Stimulated activated effector memory CD8-positive, alpha-beta T cell treated with anti-CD3 and anti-CD28 coated beads, Interleukin-12 subunit alpha, Interleukin-12 subunit beta, amount 100 ng/mL, for 72 hours (primary cell): ENCODE results near the gene IMMP2L.
"Not testable (repeated sequence)": the region's sequence is repeated elsewhere in the genome, so short reads cannot be mapped to it uniquely, and the experiment has no call there.

Experiments used
- ATAC-seq: fragments of 150-1000 bp; cut with Tn5 transposase; 2 replicates; pipeline ENCODE4 v1.10.0; 2021
- DNase-seq, 2 donors: peaks; one replicate each; pipeline ENCODE4 v3.0.0; 2021 to 2022; ENCODE audit warnings: low spot score in 2 of 2
- H3K27ac Mint-ChIP-seq: one replicate; pipeline ENCODE4 v1.8.0; 2022; ENCODE audit warnings: mild to moderate bottlenecking, mixed read lengths
- H3K36me3 Mint-ChIP-seq: one replicate; pipeline ENCODE4 v1.8.0; 2022; ENCODE audit warnings: mild to moderate bottlenecking, mixed read lengths
- H3K4me1 Mint-ChIP-seq: one replicate; pipeline ENCODE4 v1.8.0; 2022; ENCODE audit warnings: mixed read lengths
- H3K4me3 Mint-ChIP-seq: one replicate; pipeline ENCODE4 v1.8.0; 2022; ENCODE audit warnings: mild to moderate bottlenecking, mixed read lengths
- H3K9me3 Mint-ChIP-seq: one replicate; pipeline ENCODE4 v1.8.0; 2022; ENCODE audit warnings: mixed read lengths

Gene IMMP2L

GRCh38 chr7:111282626-111283025 lies 279.7 kb downstream of the IMMP2L start:
- Mint-ChIP-seq H3K9me3 (peaks cover 10% of the 10 kb centered on the region), H3K36me3 (no peaks in the 10 kb centered on the region), H3K4me1 (no peaks in the 10 kb centered on the region), H3K4me3 (no peak overlapping the region), H3K27ac (no peak overlapping the region)
- DNase-seq (no peak), ATAC-seq (no peak)

GRCh38 chr7:111274857-111275256 lies 287.4 kb downstream of the IMMP2L start:
- no peak overlapping the region for H3K27ac Mint-ChIP-seq
- H3K9me3 Mint-ChIP-seq: peaks cover 6% of the 10 kb centered on the region
- no peak for ATAC-seq
- no peak for DNase-seq
- no peak overlapping the region for H3K4me3 Mint-ChIP-seq
- no peaks in the 10 kb centered on the region for H3K36me3 Mint-ChIP-seq
- H3K4me1 Mint-ChIP-seq: no peaks in the 10 kb centered on the region

- Mint-ChIP-seq H3K36me3 (no peaks in the 10 kb centered on the region), H3K4me1 (no peaks in the 10 kb centered on the region), H3K4me3 (no peak overlapping the region), H3K9me3 (peaks cover 6% of the 10 kb centered on the region), H3K27ac (no peak overlapping the region)
- ATAC-seq (no peak), DNase-seq (no peak)
Observed at GRCh38 chr7:111272092-111272491, 290.2 kb downstream of the IMMP2L start.

GRCh38 chr7:111270794-111271193 lies 291.5 kb downstream of the IMMP2L start:
- H3K4me3 Mint-ChIP-seq, H3K4me1 Mint-ChIP-seq, ATAC-seq, H3K9me3 Mint-ChIP-seq, H3K27ac Mint-ChIP-seq, DNase-seq, H3K36me3 Mint-ChIP-seq: not testable (repeated sequence)

GRCh38 chr7:111268941-111269340 lies 293.4 kb downstream of the IMMP2L start:
- no peak overlapping the region for H3K27ac Mint-ChIP-seq
- ATAC-seq: no peak

GRCh38 chr7:111266613-111267012 lies 295.7 kb downstream of the IMMP2L start:
- no peak for ATAC-seq
- H3K36me3 Mint-ChIP-seq: no peaks in the 10 kb centered on the region
- no peaks in the 10 kb centered on the region for H3K9me3 Mint-ChIP-seq
- no peak overlapping the region for H3K4me3 Mint-ChIP-seq
- no peak for DNase-seq
- H3K4me1 Mint-ChIP-seq: no peaks in the 10 kb centered on the region
- no peak overlapping the region for H3K27ac Mint-ChIP-seq

More at GRCh38 chr7:111268941-111269340, 293.4 kb downstream of the IMMP2L start:
- DNase-seq: no peak
- Mint-ChIP-seq H3K4me3 (no peak overlapping the region), H3K36me3 (no peaks in the 10 kb centered on the region), H3K9me3 (peaks cover 6% of the 10 kb centered on the region), H3K4me1 (no peaks in the 10 kb centered on the region)

GRCh38 chr7:111265394-111265793 lies 296.9 kb downstream of the IMMP2L start:
- no peak overlapping the region for H3K27ac Mint-ChIP-seq
- no peaks in the 10 kb centered on the region for H3K36me3 Mint-ChIP-seq
- no peak overlapping the region for H3K4me3 Mint-ChIP-seq
- ATAC-seq (no peak), DNase-seq (no peak)
- H3K4me1 Mint-ChIP-seq: no peaks in the 10 kb centered on the region
- H3K9me3 Mint-ChIP-seq: no peaks in the 10 kb centered on the region

- no peak for ATAC-seq
- H3K4me1 Mint-ChIP-seq: no peaks in the 10 kb centered on the region
- H3K36me3 Mint-ChIP-seq: no peaks in the 10 kb centered on the region
- H3K9me3 Mint-ChIP-seq: no peaks in the 10 kb centered on the region
- DNase-seq: no peak
- no peak overlapping the region for H3K27ac Mint-ChIP-seq
- H3K4me3 Mint-ChIP-seq: no peak overlapping the region
Observed at GRCh38 chr7:111264981-111265380, 297.3 kb downstream of the IMMP2L start.

GRCh38 chr7:111264111-111264868 lies 298.0 kb downstream of the IMMP2L start:
- Mint-ChIP-seq H3K9me3 (no peaks in the 10 kb centered on the region), H3K4me3 (no peak overlapping the region), H3K4me1 (no peaks in the 10 kb centered on the region), H3K36me3 (no peaks in the 10 kb centered on the region), H3K27ac (no peak overlapping the region)
- ATAC-seq (no peak), DNase-seq (no peak)

- Mint-ChIP-seq H3K4me1 (no peaks in the 10 kb centered on the region), H3K36me3 (no peaks in the 10 kb centered on the region), H3K9me3 (no peaks in the 10 kb centered on the region), H3K4me3 (no peak overlapping the region), H3K27ac (no peak overlapping the region)
- no peak for ATAC-seq
- no peak for DNase-seq
Observed at GRCh38 chr7:111262293-111263116, 299.8 kb downstream of the IMMP2L start.

GRCh38 chr7:111261496-111261895 lies 300.8 kb downstream of the IMMP2L start:
- Mint-ChIP-seq H3K27ac (no peak overlapping the region), H3K9me3 (no peaks in the 10 kb centered on the region), H3K4me1 (no peaks in the 10 kb centered on the region), H3K4me3 (no peak overlapping the region), H3K36me3 (no peaks in the 10 kb centered on the region)
- ATAC-seq (no peak), DNase-seq (no peak)

GRCh38 chr7:111259991-111260390 lies 302.3 kb downstream of the IMMP2L start:
- no peak for DNase-seq
- H3K4me3 Mint-ChIP-seq: no peak overlapping the region
- H3K4me1 Mint-ChIP-seq: no peaks in the 10 kb centered on the region
- no peaks in the 10 kb centered on the region for H3K9me3 Mint-ChIP-seq
- H3K36me3 Mint-ChIP-seq: no peaks in the 10 kb centered on the region
- H3K27ac Mint-ChIP-seq: no peak overlapping the region
- ATAC-seq: no peak

- peaks cover 5% of the 10 kb centered on the region for H3K4me1 Mint-ChIP-seq
- DNase-seq: no peak
Observed at GRCh38 chr7:111256391-111256790, 305.9 kb downstream of the IMMP2L start.

GRCh38 chr7:111255576-111255975 lies 306.7 kb downstream of the IMMP2L start:
- no peak overlapping the region for H3K4me3 Mint-ChIP-seq
- DNase-seq: no peak
- H3K9me3 Mint-ChIP-seq: no peaks in the 10 kb centered on the region
- H3K27ac Mint-ChIP-seq: no peak overlapping the region
- ATAC-seq: no peak
- H3K36me3 Mint-ChIP-seq: no peaks in the 10 kb centered on the region
- peaks cover 5% of the 10 kb centered on the region for H3K4me1 Mint-ChIP-seq

More at GRCh38 chr7:111256391-111256790, 305.9 kb downstream of the IMMP2L start:
- Mint-ChIP-seq H3K36me3 (no peaks in the 10 kb centered on the region), H3K4me3 (no peak overlapping the region), H3K27ac (no peak overlapping the region), H3K9me3 (no peaks in the 10 kb centered on the region)
- ATAC-seq: no peak

- H3K4me3 Mint-ChIP-seq, H3K36me3 Mint-ChIP-seq, H3K9me3 Mint-ChIP-seq, DNase-seq, H3K27ac Mint-ChIP-seq, ATAC-seq, H3K4me1 Mint-ChIP-seq: not testable (repeated sequence)
Observed at GRCh38 chr7:111251365-111251764, 310.9 kb downstream of the IMMP2L start.

- not testable (repeated sequence) for H3K4me1 Mint-ChIP-seq, DNase-seq, H3K36me3 Mint-ChIP-seq, H3K4me3 Mint-ChIP-seq, H3K9me3 Mint-ChIP-seq, H3K27ac Mint-ChIP-seq, ATAC-seq
Observed at GRCh38 chr7:111249807-111250206, 312.5 kb downstream of the IMMP2L start.
